Measurements from ENCODE around the gene MTX2.

Gene MTX2

GRCh38 chr2:176283291-176284068 is 14.2 kb downstream of the MTX2 start:
- in situ Hi-C loops (cut with MboI; ENCODE audit: low sequenced_read_pairs, unreplicated experiment), result no loop called here
- DNase-seq (ENCODE audit: low spot score), result no peak

GRCh38 chr2:176284461-176285049 is 15.3 kb downstream of the MTX2 start:
- no peak for DNase-seq (ENCODE audit: low spot score)
- in situ Hi-C loops (cut with MboI; ENCODE audit: low sequenced_read_pairs, unreplicated experiment), result no loop called here
- TF ChIP-seq CTCF (IDR thresholded peaks at IDR 0.05; ENCODE audit: borderline replicate concordance, control extremely low read depth, extremely low read depth, insufficient read depth, missing control alignments), result no peak

More at GRCh38 chr2:176283291-176284068, 14.2 kb downstream of the MTX2 start:
- no peak for TF ChIP-seq CTCF (IDR thresholded peaks at IDR 0.05; ENCODE audit: borderline replicate concordance, control extremely low read depth, extremely low read depth, insufficient read depth, missing control alignments)

GRCh38 chr2:176285321-176285720 is 16.1 kb downstream of the MTX2 start:
- in situ Hi-C loops (cut with MboI; ENCODE audit: low sequenced_read_pairs, unreplicated experiment), result no loop called here
- no peak for TF ChIP-seq CTCF (IDR thresholded peaks at IDR 0.05; ENCODE audit: borderline replicate concordance, control extremely low read depth, extremely low read depth, insufficient read depth, missing control alignments)
- no peak for DNase-seq (ENCODE audit: low spot score)

GRCh38 chr2:176291335-176291734 is 22.1 kb downstream of the MTX2 start:
- no peak for DNase-seq (ENCODE audit: low spot score)
- no peak for TF ChIP-seq CTCF (IDR thresholded peaks at IDR 0.05; ENCODE audit: borderline replicate concordance, control extremely low read depth, extremely low read depth, insufficient read depth, missing control alignments)
- in situ Hi-C loops (cut with MboI; ENCODE audit: low sequenced_read_pairs, unreplicated experiment), result no loop called here

- no peak for TF ChIP-seq CTCF (IDR thresholded peaks at IDR 0.05; ENCODE audit: borderline replicate concordance, control extremely low read depth, extremely low read depth, insufficient read depth, missing control alignments)
- no peak for DNase-seq (ENCODE audit: low spot score)
- in situ Hi-C loops (cut with MboI; ENCODE audit: low sequenced_read_pairs, unreplicated experiment), result no loop called here
These were observed 22.6 kb downstream of the MTX2 start for GRCh38 chr2:176291809-176292283.

GRCh38 chr2:176292608-176293007 is 23.4 kb downstream of the MTX2 start:
- DNase-seq (ENCODE audit: low spot score), result no peak
- in situ Hi-C loops (cut with MboI; ENCODE audit: low sequenced_read_pairs, unreplicated experiment), result no loop called here
- no peak for TF ChIP-seq CTCF (IDR thresholded peaks at IDR 0.05; ENCODE audit: borderline replicate concordance, control extremely low read depth, extremely low read depth, insufficient read depth, missing control alignments)

All from GM13976 (cell line).